Tibial nerve (tissue), 4 donors: Measurements from ENCODE around the gene PDX1.

Experiments used
- EP300 ChIP-seq, 2 donors: sonication (generic); formaldehyde crosslinking; IDR thresholded peaks; one replicate each; pipeline ENCODE4 v1.6.1; 2017; ENCODE audit warnings: antibody characterized with exemption in 2 of 2, mild to moderate bottlenecking in 1 of 2
- TF ChIP-seq, protein P1 (sequence below), 5 experiments: fragments of 200-600 bp in 3 of 5; fragments of 450-650 bp in 2 of 5; sonication (generic) in 3 of 5; IDR thresholded peaks; one replicate each; pipeline ENCODE4 v1.5.1; 2016 to 2019; ENCODE audit warnings: antibody characterized with exemption in 5 of 5, mild to moderate bottlenecking in 3 of 5, moderate library complexity in 2 of 5

DNA sequence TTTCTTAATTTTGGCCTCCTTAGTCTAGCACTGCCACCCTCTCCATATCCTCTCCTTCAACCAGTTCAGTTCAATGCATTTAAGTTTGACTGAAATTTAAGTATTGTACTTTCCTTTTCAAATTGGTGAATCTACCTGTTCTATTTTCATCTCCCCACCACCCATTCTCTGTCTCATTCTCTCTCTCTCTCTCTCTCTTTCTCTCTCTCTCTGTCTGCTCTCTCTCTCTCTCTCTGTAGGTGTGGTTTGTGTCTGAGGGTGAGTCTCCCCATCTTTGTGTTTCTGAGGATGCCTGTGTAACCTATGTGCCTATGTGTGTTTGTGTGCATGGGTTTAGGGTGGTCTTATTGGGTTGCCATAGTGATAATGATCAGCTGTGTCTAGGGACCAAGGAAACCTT, 10.1 kb downstream of the PDX1 start:
- TF ChIP-seq, protein P1, sequence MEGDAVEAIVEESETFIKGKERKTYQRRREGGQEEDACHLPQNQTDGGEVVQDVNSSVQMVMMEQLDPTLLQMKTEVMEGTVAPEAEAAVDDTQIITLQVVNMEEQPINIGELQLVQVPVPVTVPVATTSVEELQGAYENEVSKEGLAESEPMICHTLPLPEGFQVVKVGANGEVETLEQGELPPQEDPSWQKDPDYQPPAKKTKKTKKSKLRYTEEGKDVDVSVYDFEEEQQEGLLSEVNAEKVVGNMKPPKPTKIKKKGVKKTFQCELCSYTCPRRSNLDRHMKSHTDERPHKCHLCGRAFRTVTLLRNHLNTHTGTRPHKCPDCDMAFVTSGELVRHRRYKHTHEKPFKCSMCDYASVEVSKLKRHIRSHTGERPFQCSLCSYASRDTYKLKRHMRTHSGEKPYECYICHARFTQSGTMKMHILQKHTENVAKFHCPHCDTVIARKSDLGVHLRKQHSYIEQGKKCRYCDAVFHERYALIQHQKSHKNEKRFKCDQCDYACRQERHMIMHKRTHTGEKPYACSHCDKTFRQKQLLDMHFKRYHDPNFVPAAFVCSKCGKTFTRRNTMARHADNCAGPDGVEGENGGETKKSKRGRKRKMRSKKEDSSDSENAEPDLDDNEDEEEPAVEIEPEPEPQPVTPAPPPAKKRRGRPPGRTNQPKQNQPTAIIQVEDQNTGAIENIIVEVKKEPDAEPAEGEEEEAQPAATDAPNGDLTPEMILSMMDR (IDR thresholded peaks at IDR 0.05) = no peak
- TF ChIP-seq EP300 (IDR thresholded peaks at IDR 0.05) = no peak
